Cardiac muscle cell (in vitro differentiated cells and primary cell): Measurements from ENCODE around the gene OSBPL3. TPM values are rescaled to one million over a fixed set of nuclear protein-coding genes. Genes with fewer than 3 reads are reported as not detected.

Experiments
- DNase-seq, 2 donors: peaks; one replicate each; pipeline versions ENCODE4 v3.0.0 to v3.0.0-alpha.2; 2010 to 2017; ENCODE audit warnings: low read depth in 1 of 2, low spot score in 1 of 2
- H3K27ac ChIP-seq: fragments of 200-600 bp; sonication (generic); 2 replicates; pipeline ENCODE4 v1.5.1; 2016
- H3K27me3 ChIP-seq: fragments of 200-600 bp; sonication (generic); 2 replicates; pipeline ENCODE4 v1.6.0; 2016; ENCODE audit warnings: control low read depth
- H3K36me3 ChIP-seq: fragments of 200-600 bp; sonication (generic); 2 replicates; pipeline ENCODE4 v1.5.1; 2016; ENCODE audit warnings: control low read depth
- H3K4me1 ChIP-seq: fragments of 200-600 bp; sonication (generic); 2 replicates; pipeline ENCODE4 v1.8.1; 2017; ENCODE audit warnings: low read depth, mild to moderate bottlenecking, mixed run types
- H3K4me3 ChIP-seq: fragments of 200-600 bp; sonication (generic); 2 replicates; pipeline ENCODE4 v1.5.1; 2016; ENCODE audit warnings: mild to moderate bottlenecking
- H3K9me3 ChIP-seq: fragments of 200-600 bp; sonication (generic); 2 replicates; pipeline ENCODE4 v1.5.1; 2017; ENCODE audit warnings: low read depth, mild to moderate bottlenecking, control low read depth
- polyA plus RNA-seq: library from polyadenylated mRNA; unstranded; fragments of >200 nt; fragmentation: Nextera tagmentation; extraction: Ambion mirVana; gene quantifications from 2 replicates; pipeline ENCODE4 v1.2.1, GENCODE V29; 2016
- total RNA-seq: library from RNA; depleted of rRNA; stranded (reverse); fragments of >200 nt; gene quantifications from 2 replicates; pipeline ENCODE4 v1.2.3, GENCODE V29; 2016
- TF ChIP-seq, protein P1 (sequence below): IDR thresholded peaks from 2 replicates; pipeline ENCODE4 v1.5.1; 2012; ENCODE audit warnings: low read depth, mild to moderate bottlenecking, low read length

Gene OSBPL3
- total and polyA plus RNA-seq, 2 experiments from 2014 or later: 7.5 to 8.2 TPM

DNA sequence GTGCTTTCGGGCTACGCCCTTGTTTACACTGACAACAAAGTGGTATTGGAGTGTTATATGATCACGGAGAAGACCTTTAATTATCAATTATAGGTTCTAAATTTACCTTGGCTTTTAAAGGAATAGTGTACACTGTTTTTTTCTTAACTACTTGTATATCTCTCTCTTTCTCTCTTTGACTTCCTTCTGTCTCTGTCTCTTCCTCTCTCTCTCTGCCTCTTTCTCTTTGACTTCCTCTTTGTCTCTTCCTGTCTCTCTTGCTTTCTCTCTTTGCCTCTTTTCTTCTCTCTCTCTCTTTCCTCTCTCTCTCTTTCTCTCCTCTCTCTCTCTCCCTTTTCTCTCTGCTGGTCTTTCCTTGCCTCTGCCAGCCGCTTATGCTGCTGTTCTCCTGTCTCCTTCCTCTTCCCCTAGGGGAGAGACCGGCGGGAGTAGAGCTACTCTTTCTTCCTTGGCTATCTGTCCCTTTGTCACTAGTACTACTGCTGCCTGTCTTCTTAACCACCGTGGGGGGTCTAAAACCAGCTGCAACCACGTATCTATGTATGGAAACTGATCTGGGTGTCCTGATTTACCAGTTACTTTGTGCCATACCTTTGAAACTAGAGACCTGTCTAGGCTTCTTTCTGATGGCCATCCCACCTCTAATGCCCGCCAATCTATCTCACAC lies 185.9 kb downstream of the OSBPL3 start:
- Histone ChIP-seq H3K36me3 (no peaks in the 10 kb centered on the region), H3K9me3 (no peaks in the 10 kb centered on the region), H3K4me3 (no peak overlapping the region), H3K27me3 (no peaks in the 10 kb centered on the region), H3K27ac (no peak overlapping the region), H3K4me1 (no peaks in the 10 kb centered on the region)
- DNase-seq: no peak
- TF ChIP-seq, protein P1, sequence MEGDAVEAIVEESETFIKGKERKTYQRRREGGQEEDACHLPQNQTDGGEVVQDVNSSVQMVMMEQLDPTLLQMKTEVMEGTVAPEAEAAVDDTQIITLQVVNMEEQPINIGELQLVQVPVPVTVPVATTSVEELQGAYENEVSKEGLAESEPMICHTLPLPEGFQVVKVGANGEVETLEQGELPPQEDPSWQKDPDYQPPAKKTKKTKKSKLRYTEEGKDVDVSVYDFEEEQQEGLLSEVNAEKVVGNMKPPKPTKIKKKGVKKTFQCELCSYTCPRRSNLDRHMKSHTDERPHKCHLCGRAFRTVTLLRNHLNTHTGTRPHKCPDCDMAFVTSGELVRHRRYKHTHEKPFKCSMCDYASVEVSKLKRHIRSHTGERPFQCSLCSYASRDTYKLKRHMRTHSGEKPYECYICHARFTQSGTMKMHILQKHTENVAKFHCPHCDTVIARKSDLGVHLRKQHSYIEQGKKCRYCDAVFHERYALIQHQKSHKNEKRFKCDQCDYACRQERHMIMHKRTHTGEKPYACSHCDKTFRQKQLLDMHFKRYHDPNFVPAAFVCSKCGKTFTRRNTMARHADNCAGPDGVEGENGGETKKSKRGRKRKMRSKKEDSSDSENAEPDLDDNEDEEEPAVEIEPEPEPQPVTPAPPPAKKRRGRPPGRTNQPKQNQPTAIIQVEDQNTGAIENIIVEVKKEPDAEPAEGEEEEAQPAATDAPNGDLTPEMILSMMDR: no peak

GRCh38 chr7:24788961-24789576 lies 190.9 kb downstream of the OSBPL3 start:
- TF ChIP-seq, protein P1: no peak
- no peaks in the 10 kb centered on the region for H3K4me1 ChIP-seq
- H3K4me3 ChIP-seq: no peak overlapping the region

GRCh38 chr7:24788075-24788474 lies 191.9 kb downstream of the OSBPL3 start:
- no peaks in the 10 kb centered on the region for H3K36me3 ChIP-seq
- H3K4me1 ChIP-seq: no peaks in the 10 kb centered on the region
- H3K4me3 ChIP-seq: no peak overlapping the region
- H3K27me3 ChIP-seq: no peaks in the 10 kb centered on the region
- no peak for DNase-seq
- H3K9me3 ChIP-seq: no peaks in the 10 kb centered on the region
- TF ChIP-seq, protein P1: peak; percentile 41
- H3K27ac ChIP-seq: no peak overlapping the region

More at GRCh38 chr7:24788961-24789576, 190.9 kb downstream of the OSBPL3 start:
- no peak for DNase-seq
- Histone ChIP-seq H3K9me3 (no peaks in the 10 kb centered on the region), H3K27ac (no peak overlapping the region), H3K27me3 (no peaks in the 10 kb centered on the region), H3K36me3 (no peaks in the 10 kb centered on the region)

- no peaks in the 10 kb centered on the region for H3K9me3 ChIP-seq
- no peaks in the 10 kb centered on the region for H3K4me1 ChIP-seq
- H3K36me3 ChIP-seq: no peaks in the 10 kb centered on the region
- H3K27me3 ChIP-seq: no peaks in the 10 kb centered on the region
- TF ChIP-seq, protein P1: no peak
- H3K27ac ChIP-seq: no peak overlapping the region
- no peak overlapping the region for H3K4me3 ChIP-seq
- DNase-seq: peak in 1 of 2 donors; percentile 82
Measured at GRCh38 chr7:24786941-24787340, 193.0 kb downstream of the OSBPL3 start.

DNA sequence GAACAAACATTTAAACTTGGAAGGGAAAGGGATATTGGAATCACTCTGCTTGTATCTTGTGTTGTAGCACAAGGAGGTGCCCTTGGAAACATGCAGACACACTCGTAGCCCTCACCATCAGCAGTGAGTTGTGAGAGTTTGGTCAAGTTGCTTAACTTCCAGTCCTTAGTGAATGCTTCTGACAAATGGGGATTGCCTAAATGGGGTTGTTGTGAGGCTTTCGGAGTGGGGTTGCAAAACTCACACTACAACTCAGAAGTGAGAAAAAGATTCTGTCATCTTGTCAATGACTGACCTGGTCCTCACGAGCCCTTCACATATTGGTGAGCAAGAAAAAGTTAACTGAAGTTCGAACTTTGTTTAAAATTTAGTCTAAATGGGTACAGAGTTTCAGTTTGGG lies 193.7 kb downstream of the OSBPL3 start:
- Histone ChIP-seq H3K27ac (no peak overlapping the region), H3K36me3 (no peaks in the 10 kb centered on the region), H3K4me1 (no peaks in the 10 kb centered on the region), H3K9me3 (no peaks in the 10 kb centered on the region), H3K27me3 (no peaks in the 10 kb centered on the region), H3K4me3 (no peak overlapping the region)
- TF ChIP-seq, protein P1: no peak
- DNase-seq: peak in 1 of 2 donors; percentile 21
